Stimulated activated CD4-positive, alpha-beta T cell treated with anti-CD3 and anti-CD28 coated beads, TNF-alpha, amount 100 ng/mL, for 4 hours (primary cell): ENCODE measurements around the gene FAM43A.

Experiments used
- DNase-seq, 3 experiments: peaks; one replicate each; pipeline ENCODE4 v3.0.0-alpha.2; 2020; ENCODE audit warnings: low read depth in 3 of 3

FAM43A gene, protein sequence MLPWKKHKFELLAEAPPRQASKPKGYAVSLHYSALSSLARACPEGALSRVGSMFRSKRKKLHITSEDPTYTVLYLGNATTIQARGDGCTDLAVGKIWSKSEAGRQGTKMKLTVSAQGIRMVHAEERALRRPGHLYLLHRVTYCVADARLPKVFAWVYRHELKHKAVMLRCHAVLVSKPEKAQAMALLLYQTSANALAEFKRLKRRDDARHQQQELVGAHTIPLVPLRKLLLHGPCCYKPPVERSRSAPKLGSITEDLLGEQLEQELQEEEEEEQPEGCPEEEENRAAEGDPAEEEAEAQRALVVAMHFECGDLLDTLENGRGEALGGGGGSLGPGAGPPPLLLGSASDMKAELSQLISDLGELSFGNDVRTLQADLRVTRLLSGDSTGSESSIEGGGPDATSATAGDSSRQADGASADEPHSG

DNA sequence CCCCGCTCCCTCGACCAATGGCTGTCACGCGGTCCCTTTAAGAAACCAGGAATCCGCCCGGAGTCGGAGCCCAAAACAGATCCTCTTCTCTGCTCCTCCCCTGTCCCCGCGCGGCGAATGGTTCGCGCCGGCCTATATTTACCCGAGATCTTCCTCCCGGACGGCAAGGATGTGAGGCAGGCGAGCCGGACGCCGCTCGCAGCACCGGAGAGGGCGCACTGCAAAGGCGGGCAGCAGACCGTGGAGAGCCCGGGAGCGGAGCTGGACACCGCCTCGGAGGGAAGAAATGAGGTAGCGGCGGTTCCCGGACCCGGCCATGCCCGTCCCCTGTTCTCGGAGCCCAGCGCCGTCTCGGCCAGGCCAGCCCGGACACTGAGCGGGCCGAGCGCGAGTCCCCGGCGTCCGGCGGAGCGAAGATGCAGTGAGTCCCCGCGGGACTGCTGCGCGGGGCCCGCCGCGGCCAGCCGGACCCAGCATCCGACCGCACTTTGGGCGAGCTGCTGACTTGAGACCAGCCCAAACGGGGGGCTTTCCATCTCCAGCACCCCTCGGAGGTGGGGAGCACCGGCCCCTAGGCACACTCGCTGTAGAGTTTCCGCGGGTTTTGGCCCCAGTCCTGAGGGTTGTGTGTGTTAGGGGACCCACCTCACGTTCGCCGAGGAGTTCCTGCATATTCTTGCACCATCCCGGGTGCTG lies at the start of gene FAM43A:
Gene FAM43A (plus strand): TSS at position 166 of the 696 bp plus-strand sequence. CDS start 944 bp downstream, outside the sequence.
- peak; percentile 58 to 61 (median 60) for DNase-seq

DNA sequence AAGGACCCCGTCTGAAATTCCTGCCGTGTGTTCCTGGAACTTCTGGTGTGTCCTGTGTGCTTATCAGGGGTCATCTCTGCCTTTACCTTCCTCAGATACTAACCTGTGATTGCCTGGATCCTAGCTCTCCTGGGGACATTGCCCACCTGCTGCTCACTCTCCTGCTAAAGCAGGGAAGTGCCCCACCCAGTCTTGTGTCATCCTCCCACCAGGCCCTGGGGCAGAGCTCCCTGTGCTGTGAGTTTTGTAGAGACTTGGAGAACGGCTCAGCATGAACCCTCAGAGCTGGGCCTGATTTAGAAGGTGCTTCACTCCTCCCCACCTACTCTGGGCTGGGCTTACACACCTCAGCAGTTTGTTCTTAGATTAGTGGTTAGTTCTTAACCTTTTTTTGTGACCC lies 48.6 kb upstream of the FAM43A start:
- DNase-seq, result no peak

DNA sequence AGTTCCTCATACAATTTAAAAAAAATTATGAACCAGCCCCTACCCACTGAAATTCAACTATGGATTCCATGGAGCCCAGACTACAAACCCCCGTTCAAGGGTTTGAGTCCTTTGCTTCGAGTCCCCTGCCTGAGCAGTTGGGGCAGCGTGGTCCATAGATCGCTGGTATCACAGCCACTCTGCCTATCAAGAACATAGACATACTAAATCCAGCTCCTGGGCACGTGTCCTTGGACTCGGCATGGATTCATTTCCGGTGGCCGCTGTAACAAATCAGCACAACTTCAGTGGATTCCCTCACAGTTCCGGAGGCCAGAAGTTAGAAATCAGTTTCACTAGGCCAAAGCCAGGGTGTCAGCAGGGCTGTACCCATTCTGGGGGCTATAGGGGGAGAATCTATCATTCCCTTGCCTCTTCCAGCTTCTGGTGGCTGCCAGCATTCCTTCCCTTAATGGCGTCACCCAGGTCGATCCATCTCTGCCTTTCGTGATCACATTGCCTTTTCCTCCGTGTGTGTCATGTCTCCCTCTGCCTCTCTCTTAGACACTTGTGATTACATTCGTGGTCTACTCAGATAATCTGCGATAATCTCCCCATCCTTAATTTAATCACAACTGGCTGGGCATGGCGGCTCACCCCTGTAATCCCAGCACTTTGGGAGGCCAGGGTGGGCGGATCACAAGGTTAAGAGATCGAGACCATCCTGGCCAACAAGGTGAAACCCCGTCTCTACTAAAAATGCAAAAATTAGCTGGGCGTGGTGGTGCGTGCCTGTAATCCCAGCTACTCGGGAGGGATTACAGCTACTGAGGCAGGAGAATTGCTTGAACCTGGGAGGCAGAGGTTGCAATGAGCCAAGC lies 47.9 kb upstream of the FAM43A start:
- no peak for DNase-seq

DNA sequence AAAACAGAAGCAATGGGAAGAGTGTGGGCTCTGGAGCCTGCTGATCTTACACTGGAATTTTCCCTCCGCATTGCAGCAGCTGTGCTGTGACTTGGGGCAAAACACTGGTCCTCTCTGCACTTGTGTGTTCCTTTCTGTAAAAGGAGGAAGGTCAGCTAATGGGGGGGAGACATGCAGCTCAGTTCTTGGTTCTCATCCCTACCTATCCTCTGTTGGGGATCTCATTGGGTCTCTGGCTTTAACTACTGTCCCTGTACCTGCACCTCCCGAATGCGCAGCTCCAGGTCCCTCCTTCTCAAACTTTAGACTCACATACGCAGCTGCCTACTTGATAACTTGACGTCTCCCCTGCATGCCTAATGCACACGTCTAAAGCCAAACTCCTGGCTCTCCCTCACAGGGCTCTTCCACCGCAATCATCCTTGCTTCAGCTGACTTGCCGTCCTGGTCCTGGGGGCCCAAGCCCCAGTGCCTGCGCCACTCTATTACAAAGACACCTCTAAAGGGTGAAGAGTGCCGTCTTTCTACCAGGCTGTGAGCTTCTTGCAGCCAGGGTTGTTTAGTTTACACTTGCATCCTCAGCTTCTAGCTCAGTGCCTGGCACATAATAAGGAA lies 46.6 kb upstream of the FAM43A start:
- DNase-seq, result no peak

DNA sequence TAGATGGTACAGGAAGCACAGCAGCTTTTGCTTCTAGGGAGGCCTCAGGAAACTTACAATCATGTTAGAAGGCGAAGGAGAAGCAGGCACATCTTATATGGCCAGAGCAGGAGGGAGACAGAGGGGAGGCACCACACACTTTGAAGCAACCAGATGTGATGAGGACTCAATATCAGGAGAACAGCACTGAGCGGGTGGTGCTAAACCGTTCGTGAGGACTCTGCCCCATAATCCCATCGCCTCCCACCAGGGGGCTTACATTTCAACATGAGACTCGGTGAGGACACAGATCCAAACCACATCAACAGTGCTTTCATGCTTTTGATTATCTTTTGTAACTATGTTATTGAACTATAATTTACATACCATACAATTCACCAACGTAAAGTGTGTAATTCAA lies 44.9 kb upstream of the FAM43A start:
- DNase-seq, result no peak

DNA sequence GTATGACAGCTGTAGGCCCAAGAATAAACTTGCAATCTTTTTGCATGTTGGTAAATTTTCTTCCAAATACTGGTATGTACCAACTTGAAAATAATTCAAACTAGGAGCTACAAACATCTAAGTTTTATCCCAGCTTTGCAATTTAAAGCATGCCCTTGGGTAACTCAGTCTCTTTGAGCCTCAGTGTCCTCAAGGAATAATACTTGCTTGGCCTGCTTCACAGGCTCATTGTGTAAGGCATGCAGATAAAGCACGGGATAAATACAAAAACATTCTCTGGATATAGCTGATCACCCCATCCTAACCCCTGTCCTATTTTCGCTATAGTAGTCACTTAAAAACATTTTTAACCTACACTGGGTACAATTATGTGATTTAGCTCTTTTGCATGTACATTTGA lies 42.9 kb upstream of the FAM43A start:
- DNase-seq, result no peak

DNA sequence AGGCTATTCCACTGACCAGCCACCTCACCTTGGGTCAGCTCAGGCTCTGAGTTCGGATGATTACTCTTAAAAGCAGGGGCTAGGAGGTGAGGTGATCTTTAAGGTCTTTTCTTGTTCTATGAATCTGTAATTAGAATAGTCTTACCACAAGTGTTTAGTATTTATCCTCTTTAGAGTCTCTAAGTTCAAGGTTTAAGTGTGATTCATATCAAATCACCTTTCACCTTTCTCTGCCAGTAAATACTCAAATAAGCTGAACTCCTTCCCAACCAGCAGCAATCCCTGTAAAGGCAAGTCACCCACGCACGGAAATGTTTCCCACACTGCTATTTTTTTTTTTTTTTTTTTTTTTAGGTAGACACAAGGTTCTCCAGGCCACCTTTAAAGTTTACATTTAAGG lies 37.9 kb upstream of the FAM43A start:
- DNase-seq, result no peak

DNA sequence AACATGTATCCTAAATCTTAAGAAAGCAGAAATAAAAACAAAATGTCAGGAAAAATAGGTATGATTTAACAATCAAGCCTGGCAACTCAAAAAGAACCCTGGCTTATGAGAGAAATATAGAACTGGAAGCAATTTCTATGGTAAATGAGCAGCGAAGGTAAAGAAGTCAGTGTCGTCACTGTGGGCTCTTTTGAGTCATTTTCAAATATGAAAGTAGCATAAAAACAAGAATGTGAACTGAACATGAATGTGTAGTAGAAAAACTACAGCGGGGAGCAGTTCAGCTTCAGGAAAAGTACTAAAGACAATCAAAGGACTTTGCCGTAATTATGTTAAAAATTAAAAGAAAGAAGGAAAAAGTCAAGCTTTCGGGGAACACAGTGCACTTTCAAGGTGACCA lies 31.2 kb upstream of the FAM43A start:
- no peak for DNase-seq

DNA sequence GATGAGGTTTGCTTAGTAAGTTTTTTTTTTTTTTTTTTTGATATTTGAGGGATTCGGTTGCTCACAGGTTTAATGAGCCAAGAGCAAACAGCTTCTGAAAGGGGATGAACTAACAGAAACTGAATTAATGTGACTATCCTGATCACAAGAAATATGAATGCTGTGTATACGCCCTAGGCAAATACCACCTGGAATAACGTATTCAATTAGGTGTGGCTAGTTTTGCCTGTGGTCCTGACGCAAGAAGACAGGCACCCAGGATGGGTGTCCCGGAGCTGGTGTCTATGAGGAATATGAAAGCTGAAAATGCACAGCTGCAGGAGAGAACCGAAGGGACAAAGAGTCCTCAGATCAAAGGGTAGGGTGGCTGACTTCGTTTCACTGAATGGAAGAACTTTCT lies 28.2 kb upstream of the FAM43A start:
- no peak for DNase-seq

DNA sequence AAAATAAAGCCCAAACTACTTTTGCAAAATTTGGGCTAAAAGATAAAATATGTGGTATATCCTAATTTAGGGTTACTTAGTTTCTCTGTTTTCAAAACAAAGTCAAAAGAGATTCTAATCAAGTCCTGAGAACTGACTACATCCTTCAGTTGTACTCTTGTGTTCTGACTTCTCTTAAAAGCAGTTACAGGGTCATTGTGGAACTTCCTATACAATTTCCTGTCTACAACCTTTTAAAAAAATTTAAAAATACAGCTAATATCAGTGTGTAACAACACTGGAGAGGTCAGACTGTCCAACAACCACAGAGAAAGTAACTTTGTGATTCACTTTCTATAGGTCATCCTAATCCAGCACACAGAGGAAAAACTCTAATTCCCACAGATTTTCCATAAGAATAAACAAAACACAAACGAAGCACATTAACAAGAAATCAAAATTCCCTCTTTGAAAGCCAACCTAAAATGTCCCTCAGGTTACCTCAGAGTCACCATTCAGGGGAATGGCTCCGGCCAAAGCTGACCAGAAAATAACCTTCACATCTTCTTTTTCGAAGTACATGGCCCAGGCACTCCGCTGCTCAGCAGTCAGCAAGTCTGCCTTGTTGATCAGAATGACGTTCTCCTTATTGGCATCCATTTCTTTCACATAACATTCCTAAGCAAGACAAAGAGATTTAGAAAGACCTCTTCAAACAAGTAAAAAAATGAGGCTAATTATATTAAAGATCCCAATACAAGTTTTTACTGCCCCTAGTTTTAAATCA lies 27.0 kb upstream of the FAM43A start:
- no peak for DNase-seq

DNA sequence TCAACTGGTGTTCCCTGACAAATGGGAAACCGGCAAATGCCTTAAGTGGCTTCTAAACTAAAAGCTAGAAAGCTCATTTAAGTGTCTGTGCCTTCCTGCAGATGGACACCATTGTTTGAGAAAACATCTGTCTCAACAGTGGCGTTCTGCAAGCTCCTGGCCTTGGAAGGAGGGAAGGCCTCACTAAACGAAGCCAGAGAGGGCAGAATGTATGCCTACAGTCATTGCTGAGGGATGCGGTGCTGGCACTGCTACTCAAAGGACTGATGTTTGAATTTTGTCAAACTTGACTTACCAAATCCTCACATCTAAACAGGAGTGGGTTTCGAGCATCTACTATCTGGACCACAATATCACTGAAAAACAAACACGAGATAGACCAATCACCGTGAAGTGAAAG lies 25.9 kb upstream of the FAM43A start:
- DNase-seq, result no peak

DNA sequence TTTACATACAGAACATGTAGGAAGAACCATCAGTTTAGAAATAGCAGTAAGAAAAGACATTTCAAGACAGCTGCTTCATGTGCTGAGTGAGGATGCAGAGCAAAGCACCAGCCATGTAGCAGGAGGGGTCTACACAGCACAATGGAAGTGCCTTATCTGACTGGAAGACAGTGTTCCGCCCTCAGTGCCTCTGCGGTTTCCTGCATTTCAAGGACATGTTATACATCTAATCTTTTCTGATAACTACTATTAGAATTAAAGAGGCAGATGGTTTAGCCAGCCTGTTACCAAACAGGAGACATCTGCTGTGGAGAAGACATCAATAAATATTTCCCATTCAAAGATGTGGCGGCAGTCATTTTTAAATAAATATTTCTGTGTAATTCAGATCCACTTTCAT lies 24.3 kb upstream of the FAM43A start:
- DNase-seq, result no peak

DNA sequence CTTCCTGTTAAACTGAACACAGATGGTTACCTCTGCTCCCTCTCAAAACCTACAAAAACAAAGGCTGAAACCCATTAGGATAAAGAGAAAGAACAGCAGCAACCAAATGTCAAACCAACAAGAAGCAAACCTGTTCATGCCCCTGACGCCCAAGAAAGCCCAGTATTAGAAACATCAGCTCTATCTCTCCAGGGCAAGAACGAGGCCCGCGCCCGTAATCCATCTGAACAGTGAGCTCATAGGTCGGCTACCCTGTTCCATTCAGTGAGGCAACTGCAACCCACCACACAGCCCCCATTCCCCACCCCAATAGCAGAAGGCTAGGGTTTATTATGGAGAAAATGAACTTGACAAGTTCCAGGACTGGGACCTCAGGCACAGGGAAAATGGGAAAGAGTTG lies 23.7 kb upstream of the FAM43A start:
- DNase-seq, result no peak

DNA sequence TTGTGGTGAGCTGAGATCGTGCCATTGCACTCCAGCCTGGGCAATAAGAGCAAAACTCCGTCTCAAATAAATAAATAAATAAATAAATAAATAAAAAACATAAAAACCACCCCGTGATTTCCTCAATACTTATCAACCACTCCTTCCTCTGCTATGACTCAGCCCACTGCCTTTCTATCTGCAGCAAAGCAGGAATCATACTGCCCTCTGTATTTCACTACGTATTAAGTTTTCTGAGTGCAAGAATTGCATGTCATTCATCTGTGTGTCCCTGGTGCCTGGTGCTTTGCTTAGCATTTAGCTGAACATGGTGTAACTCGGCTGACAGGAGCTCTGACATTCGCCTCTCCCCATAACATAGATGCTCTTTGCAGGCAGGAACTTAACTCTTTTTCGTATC lies 20.8 kb upstream of the FAM43A start:
- DNase-seq, result no peak

DNA sequence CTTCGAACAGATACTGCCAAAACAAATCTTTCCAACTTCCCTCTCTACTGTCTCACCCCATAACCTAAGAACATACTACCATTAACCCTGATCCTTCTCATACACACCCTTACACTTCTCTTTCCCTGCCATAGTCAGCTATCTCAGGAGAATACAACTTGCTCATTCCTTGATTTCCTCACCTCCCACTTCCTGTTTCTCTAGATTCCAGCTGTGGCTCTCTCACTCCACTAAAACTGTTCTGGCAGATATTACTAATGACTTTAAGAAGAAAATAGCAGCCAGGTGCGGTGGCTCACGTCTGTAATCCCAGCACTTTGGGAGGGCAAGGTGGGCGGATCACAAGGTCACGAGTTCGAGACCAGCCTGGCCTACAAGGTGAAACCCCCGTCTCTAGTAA lies 18.3 kb upstream of the FAM43A start:
- DNase-seq, result no peak

DNA sequence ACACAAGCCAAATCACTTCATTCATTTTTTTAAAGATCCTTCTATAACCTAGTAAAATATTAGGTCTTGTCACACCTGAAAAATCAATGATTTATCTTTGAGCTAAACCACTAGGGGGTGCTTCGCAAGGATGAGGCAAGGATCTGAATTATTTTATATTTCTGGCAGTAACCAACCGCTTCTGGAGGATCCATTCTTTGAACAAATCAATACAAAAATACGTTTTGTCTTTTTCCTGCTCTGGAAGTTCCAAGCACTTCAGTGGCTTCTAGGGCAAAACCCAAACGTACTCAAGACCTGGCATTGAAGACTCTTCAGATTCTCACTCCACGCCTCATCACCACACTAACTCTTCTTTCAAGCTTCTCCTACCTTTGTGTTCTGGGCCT lies 14.2 kb upstream of the FAM43A start:
- DNase-seq, result no peak

DNA sequence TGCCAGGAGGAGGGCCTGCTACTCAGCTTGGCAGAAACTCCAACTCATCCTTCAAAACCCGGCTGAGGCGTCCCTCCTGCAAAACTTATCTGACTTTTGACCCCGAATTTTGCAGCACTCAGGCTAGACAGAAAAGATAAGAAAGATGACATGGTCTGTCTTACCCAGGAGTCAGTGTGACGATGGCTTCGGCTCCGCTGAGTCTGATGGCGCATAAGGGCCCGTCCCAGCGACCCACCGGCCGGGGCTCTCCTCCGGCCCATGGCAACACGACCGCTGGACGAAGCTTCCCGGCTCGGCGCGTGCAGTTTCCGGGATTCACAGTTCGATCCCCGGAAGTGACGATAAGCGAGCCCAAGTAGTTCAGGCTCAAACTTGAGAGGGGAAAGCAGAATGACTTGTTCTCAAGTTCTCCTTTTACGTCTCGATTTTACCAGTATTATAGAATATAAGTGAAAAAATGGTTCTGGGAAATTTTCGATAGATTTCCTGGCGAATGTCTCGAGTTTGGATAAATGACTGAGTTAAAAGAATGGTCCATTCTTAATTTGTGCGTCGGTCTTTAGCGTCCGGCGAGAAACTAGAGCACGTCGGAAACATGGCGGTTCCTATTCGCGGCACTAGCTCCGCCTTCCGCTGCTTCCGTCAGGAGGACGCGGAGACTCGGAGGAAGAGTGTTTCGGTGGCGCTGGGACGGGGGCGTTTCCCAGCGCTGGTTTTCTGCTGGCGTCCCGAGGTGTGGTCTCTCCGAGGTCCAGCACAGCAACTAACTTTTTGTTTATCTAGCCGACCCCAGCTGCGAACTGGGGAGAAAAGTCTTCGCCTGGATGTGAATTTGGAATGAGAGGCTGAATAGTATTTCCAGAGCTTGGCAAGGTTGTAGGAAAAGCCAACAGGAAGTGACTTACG lies 13.5 kb upstream of the FAM43A start, which contains the start of gene LSG1:
Gene LSG1 (minus strand): TSS at position 292 of the 909 bp plus-strand sequence. CDS start 29 bp downstream, at position 263.
- DNase-seq, result peak; percentile 70 to 80 (median 80)

DNA sequence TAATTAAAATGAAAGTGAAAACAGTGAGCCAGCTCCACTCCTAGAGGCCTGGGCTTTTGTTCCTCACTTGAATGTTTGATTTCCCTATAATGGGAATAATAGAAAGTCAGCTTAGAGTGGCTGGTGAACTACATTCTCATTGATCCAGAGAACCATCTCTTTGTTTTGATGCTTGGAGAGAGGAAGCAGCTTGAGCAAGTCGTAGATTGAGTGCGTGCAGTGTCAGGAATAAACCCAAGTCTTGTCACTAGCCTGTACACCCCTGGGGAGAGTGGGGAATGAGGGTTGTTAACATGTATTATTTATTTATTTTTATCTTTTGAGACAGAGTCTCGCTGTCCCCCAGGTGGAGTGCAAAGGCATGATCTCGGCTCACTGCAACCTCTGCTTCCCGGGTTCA lies 12.8 kb upstream of the FAM43A start:
- DNase-seq, result no peak

DNA sequence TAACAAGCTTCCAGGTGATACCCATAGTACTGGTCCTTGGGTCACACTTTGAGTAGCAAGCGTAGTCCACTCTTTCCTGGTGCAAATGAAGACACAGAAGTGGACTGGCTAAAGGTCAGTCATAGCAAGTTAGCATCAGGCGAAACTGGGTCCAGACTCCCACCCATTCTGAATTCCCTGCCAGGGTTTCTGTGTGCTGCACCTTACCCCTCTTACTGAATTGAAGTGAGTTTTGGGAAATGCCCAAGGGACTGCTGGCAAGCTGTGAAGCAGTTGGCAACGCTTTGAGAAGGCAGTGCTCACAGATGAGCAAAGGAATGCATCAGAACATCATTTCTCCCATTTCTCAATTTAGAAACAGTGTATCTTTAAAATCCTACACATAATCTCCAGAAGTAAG lies 11.9 kb upstream of the FAM43A start:
- DNase-seq, result no peak

DNA sequence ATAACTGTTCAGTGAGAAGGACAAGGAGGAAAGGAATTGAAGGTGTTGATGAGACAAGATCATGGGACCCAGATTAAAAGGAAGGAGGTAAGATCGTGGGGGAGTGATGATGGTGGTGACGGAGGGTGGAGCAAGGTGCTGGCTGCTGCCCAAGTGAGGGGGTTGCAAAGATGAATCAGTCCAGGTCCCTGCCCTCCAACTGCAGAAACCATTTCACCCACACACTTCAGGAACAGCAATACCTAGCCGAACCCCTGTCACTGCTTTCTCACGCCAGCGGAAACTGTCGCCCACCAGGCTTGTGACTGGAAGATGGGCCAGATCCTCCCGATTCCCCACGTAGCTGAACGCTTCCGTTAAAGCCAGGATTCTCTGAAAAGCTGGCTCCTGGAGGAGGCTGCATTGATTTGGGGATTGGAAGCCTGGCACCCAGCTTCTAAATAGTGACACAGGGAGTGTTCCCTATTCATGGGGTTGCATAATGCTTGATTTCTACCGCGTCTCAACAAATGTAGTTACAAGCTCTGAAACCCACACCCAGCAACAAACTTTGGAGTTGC lies 10.5 kb upstream of the FAM43A start:
- peak in 2 of 3 experiments; percentile 34 to 46 for DNase-seq
